Activated CD4-positive, CD25-positive, alpha-beta regulatory T cell treated with anti-CD3 and anti-CD28 coated beads, Interleukin-2, amount 50 U/mL, for 24 hours (primary cell): ENCODE results near the gene CCDC51.

ENCODE experiments used
- ATAC-seq, 2 donors: fragments of 150-1000 bp; cut with Tn5 transposase; one replicate each; pipeline ENCODE4 v1.10.0; 2021; ENCODE audit warnings: mild to moderate bottlenecking in 1 of 2, moderate library complexity in 1 of 2

CCDC51 gene

GRCh38 chr3:48432411-48433371 lies 7.2 kb downstream of the CCDC51 start:
- ATAC-seq = no peak

DNA sequence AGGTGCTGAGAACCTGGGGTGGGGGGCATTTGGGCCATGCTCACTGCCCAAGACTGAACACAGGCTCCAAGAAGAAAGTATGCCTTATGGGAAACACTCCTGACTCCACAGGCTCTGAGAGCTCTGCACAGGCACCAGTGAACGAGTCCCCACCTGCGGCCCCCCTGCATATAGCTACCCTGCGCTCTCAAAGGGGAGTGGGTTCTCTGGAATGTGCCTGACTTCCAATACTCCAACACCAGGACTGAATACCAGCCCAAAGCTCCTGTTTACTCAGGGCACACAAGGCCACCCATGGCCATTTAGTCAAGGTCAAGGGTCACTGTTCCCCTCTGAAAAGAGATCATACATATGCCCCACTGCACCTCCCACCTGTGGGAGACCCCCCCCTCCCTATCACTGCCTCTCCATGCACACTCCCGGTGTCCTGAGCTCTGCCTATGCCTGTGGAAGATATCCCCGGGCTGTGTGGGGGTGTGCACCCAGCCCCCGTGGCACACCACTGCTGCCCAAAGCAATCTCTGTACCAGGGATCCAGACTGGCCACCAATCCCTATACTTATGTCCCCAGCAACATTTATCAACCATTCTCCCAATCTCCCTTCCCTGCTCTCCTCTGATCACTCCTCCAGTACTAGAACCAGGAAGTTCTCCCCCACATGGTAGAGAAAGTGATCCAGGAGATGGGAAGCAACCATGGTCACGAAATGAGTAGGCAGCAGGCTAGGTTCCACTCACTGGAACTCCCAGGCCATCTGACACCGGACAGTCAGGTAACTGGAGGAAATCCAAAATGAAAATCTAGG lies 8.5 kb downstream of the CCDC51 start:
- no peak for ATAC-seq

DNA sequence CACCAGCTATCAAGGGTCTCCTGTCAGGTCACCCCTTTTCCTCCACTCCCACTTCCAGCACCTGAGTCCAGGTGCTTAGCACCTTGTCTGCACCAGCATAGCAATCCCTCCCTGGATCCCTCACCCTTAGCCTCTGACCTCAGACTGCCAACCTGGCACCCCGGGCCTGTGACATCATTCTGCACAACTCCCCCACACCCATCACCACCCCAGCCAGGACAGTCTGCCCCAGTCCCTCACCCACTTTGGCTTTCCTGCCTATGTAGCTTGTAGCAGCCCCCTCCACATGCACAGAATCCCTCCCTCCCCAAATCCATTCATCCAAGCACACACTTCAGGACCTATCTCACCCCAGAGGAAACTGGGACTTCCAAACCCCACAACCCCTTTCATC lies 9.2 kb downstream of the CCDC51 start:
- ATAC-seq = no peak

- peak in 1 of 2 donors; percentile 8 for ATAC-seq
Observed at GRCh38 chr3:48429960-48430707, 9.8 kb downstream of the CCDC51 start, which contains the start of gene PLXNB1. TSS of gene PLXNB1 (minus strand) at chr3:48430086. CDS start at chr3:48424611, 5,475 bp downstream.

GRCh38 chr3:48429317-48429959 lies 10.5 kb downstream of the CCDC51 start:
- ATAC-seq = peak; percentile 62 to 70

- peak; percentile 57 to 61 for ATAC-seq
Observed at GRCh38 chr3:48428572-48429316, 11.2 kb downstream of the CCDC51 start.

- ATAC-seq = no peak
Observed at GRCh38 chr3:48428088-48428571, 11.8 kb downstream of the CCDC51 start.

- no peak for ATAC-seq
Observed at GRCh38 chr3:48427630-48427962, 12.3 kb downstream of the CCDC51 start.

DNA sequence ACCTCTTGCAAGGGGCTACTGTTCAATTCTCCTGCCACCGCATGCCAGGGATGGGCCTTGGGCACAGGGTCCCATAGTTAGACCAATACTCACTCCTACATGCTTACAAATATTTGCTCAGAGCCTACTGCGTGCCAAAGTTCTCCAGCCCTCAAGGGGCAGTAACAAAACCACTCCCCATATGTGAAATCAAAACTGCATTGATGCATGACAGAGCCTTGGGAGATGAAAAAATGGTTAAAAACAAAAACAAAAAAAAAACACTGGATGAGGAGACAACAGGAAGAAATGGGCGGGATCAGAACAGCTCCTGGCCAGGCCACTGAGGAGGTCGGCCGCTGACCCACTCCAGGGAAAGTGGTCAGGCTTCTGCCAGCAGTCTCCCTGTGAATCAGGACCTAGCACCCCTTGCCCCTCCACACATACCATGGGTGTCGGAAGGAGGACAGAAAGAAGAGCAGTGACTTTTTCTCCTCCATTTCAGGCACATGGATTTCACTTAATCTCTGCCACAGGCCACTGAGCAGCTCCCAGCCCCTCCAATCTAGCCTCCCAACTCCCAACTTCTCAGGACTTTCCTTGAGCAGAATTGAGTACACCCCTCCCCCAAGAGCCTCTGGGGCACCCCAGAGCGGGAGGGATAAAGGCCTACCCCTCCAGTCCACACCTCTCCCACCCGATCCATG lies 12.8 kb downstream of the CCDC51 start:
- ATAC-seq = no peak

GRCh38 chr3:48426401-48426909 lies 13.5 kb downstream of the CCDC51 start:
- no peak for ATAC-seq

- no peak for ATAC-seq
Observed at GRCh38 chr3:48425281-48425812, 14.6 kb downstream of the CCDC51 start.

DNA sequence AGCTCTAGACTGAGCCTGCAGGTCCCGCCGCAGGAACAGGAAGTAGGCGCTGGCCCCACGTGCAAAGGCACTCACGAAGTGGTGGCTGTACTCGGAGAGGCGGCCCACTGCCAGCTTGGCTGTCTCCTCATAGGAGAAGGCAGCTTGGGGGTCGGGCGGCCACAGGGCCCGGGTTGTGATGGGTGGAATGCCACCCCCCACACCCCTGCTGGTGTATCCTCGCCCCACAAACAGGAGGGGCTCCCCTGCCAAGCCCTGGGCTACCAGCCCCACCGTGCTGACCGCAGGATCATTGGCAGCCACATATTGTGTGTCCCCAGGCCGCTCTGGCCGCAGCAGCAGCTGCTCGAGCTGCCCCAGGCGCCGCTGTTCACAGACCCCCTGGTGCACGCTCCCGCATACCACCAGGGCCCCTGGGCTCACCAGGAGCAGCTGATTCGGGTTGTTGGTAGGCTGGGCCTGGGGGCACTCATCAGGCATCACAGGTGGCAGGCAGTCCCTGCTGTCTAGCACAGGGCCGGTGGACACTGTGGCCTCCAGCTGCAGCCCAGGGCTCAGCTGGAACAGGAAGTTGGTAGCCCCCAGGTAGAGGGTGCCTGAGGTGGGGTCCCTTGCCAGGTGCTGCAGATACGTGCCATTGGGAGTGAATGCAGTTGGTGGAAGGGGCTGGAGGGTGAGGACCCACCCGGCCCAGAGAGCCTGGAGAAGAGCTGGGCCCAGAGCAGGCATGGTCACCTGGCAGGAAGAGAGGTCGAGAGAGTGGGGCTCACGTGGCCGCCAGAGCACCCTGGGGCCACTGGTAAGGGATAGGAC lies 15.8 kb downstream of the CCDC51 start:
- ATAC-seq = no peak

DNA sequence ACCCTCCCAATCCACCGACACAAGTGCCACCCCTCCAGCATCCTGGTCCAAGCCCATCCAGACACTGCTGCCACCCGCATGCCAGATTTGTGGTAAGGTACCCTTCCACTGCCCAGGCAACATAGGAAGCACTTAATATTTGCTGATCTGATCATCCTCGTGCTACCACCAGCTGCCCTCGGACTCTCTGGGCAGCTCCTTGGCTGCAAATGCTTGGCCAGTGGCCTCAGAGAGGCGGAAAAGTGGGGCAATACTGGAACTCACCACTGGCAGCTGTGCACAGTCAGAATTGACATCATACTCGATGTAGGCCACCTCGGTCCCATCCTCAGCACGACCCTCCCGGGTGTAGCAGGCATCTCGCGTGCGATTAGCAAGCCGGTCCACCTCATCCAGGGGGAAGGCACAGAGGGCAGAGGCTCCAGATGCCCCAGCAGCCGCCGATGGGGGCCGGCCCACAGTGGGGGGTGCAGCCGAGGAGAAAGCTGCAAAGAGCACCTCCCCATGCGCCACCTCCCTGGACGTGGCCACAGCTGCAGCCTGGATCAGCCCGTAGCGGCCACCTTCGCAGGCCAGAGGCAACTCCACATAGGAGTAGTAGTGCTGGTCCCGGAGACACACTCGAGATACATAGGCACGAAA lies 16.6 kb downstream of the CCDC51 start:
- no peak for ATAC-seq

- ATAC-seq = no peak
Observed at GRCh38 chr3:48422681-48423080, 17.2 kb downstream of the CCDC51 start.

GRCh38 chr3:48422272-48422671 lies 17.6 kb downstream of the CCDC51 start:
- no peak for ATAC-seq

DNA sequence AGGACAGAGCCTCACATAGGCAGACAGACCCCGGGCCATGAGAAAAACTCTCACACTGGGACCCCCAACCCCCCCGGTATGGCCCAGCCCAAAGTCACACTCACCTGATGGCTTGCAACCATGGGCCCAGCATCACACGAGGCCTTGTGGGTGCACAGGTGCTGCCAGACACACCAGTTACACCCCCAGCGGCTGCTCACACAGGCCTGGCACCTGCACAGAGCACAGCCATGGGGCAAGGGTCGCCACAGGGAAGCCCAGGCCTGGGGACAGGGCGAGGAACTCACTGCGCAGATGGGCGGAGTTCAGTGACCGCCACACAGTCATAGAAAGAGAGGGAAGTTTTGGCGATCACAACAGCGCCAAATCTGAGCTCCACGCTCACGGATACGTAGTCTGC lies 19.4 kb downstream of the CCDC51 start:
- no peak for ATAC-seq

GRCh38 chr3:48419597-48419996 lies 20.3 kb downstream of the CCDC51 start:
- ATAC-seq = no peak

GRCh38 chr3:48419149-48419548 lies 20.8 kb downstream of the CCDC51 start:
- no peak for ATAC-seq

DNA sequence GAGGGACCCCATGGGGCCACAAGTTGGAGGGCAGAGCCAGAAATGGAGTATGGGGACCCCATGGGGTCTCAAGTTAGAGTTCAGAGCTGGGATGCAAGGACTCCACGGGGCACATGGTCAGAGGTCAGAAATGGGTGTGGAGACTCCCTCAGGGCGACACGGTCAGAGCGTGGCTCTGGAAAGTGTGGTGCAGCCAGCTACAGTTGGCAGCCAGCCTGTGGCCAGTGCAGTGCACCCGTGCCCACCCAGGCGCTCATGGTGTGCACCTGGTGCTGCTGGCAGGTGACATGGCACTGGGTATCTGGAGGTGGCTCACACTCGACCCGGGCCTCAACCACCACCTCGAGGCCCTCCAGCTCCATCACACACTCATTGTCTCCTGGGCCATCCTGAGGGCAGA lies 21.3 kb downstream of the CCDC51 start:
- no peak for ATAC-seq
